Gastrocnemius medialis (tissue), 4 donors: ENCODE data around the gene TMPRSS4.

ENCODE experiments used
- CTCF ChIP-seq, 5 experiments: fragments of 450-650 bp in 3 of 5; fragments of 200-600 bp in 2 of 5; sonication (generic) in 2 of 5; IDR thresholded peaks in 4 of 5; conservative IDR thresholded peaks in 1 of 5; 1 replicate in 4 of 5; 2 replicates in 1 of 5; pipeline ENCODE4 v1.5.1; 2016 to 2019; ENCODE audit warnings: antibody characterized with exemption in 5 of 5, mild to moderate bottlenecking in 3 of 5, moderate library complexity in 3 of 5
- POLR2A ChIP-seq, 2 donors: fragments of 450-650 bp; IDR thresholded peaks; one replicate each; pipeline ENCODE4 v1.6.1; 2017; ENCODE audit warnings: antibody characterized with exemption in 2 of 2, mild to moderate bottlenecking in 2 of 2, moderate library complexity in 2 of 2

- no peak for TF ChIP-seq CTCF (IDR thresholded peaks at IDR 0.05 in 4 of 5, conservative IDR thresholded peaks at IDR 0.05 in 1 of 5)
- no peak for TF ChIP-seq POLR2A (IDR thresholded peaks at IDR 0.05)
Measured at GRCh38 chr11:118082880-118083552, 6.1 kb downstream of the TMPRSS4 start.
